HEK293 (cell line): ENCODE data around the gene SFMBT2.

Source experiments
- ZNF426 ChIP-seq: fragments of 450-650 bp; formaldehyde crosslinking; IDR thresholded peaks from 2 replicates; pipeline ENCODE4 v1.5.1; 2017; ENCODE audit warnings: missing biosample characterization, missing genetic modification characterization, mild to moderate bottlenecking, inconsistent platforms, moderate library complexity
- TF ChIP-seq, protein P1 (sequence below): fragments of 450-650 bp; formaldehyde crosslinking; IDR thresholded peaks from 2 replicates; pipeline ENCODE4 v1.5.1; 2016; ENCODE audit warnings: missing biosample characterization, missing genetic modification characterization

DNA sequence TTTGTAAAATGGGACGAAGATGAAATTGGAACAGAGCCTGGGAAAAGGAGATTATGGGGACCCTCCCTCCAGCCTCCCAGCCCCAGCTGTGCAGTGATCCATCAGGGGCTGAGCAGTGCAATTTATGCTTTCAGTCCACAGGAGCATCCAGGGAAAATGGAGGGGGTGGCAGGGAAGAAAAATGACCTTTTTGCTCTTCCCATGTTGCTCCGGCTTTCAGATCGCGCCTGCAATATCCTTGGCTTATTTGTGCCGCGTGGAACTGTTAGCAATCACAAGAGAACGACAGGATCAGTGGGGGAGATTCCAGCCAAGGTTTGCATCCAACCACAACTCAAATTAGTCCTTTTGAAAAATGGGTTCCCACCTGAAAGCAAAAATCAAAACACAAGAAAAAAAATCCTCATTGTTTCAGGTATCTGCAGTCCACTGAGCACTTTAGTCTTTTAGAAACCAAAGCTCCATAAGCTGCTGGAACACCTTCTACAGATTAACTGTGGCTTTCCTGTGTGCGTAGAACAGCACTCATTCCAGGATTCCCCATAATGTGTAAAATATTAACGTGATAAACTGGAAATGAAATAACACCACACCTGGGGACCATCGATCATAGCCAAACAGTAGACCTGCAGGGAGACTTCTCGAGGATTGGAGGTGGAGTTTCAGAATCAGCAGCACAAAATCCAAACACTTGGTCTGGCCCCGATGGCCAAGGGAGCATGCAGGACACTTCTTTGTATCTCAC, 30.7 kb upstream of the SFMBT2 start:
- TF ChIP-seq, protein P1, sequence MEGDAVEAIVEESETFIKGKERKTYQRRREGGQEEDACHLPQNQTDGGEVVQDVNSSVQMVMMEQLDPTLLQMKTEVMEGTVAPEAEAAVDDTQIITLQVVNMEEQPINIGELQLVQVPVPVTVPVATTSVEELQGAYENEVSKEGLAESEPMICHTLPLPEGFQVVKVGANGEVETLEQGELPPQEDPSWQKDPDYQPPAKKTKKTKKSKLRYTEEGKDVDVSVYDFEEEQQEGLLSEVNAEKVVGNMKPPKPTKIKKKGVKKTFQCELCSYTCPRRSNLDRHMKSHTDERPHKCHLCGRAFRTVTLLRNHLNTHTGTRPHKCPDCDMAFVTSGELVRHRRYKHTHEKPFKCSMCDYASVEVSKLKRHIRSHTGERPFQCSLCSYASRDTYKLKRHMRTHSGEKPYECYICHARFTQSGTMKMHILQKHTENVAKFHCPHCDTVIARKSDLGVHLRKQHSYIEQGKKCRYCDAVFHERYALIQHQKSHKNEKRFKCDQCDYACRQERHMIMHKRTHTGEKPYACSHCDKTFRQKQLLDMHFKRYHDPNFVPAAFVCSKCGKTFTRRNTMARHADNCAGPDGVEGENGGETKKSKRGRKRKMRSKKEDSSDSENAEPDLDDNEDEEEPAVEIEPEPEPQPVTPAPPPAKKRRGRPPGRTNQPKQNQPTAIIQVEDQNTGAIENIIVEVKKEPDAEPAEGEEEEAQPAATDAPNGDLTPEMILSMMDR (tag by site-specific recombination), result no peak
- TF ChIP-seq ZNF426 (tag by site-specific recombination), result no peak
